Esophagus (tissue), 2 donors: ENCODE data around the gene TARS3. TPM values are rescaled to one million over a fixed set of nuclear protein-coding genes. Genes with fewer than 3 reads are reported as not detected.
A peak's percentile ranks its signal among the peaks of the same experiment; 100 is the strongest.
"Not testable (repeated sequence)": the region's sequence is repeated elsewhere in the genome, so short reads cannot be mapped to it uniquely, and the experiment has no call there.

Experiments
- H3K27ac ChIP-seq, 2 donors: one replicate each; pipeline ENCODE4 v1.5.1; 2013; ENCODE audit warnings: low read depth in 2 of 2, mild to moderate bottlenecking in 2 of 2, inconsistent platforms in 1 of 2, low read length in 1 of 2, moderate library complexity in 1 of 2
- H3K27me3 ChIP-seq, 2 donors: one replicate each; pipeline ENCODE4 v1.6.1; 2013; ENCODE audit warnings: low read length in 2 of 2, control low read depth in 1 of 2, mild to moderate bottlenecking in 1 of 2; ENCODE audit not compliant: insufficient read depth in 2 of 2, control insufficient read depth in 1 of 2
- H3K36me3 ChIP-seq, 2 donors: one replicate each; pipeline ENCODE4 v1.6.1; 2013; ENCODE audit warnings: low read length in 1 of 2; ENCODE audit not compliant: control insufficient read depth in 2 of 2, insufficient read depth in 2 of 2
- H3K4me1 ChIP-seq, 2 donors: one replicate each; pipeline ENCODE4 v1.6.1; 2013; ENCODE audit warnings: low read length in 1 of 2; ENCODE audit not compliant: control insufficient read depth in 2 of 2, insufficient read depth in 2 of 2
- H3K4me3 ChIP-seq, 2 donors: one replicate each; pipeline ENCODE4 v1.5.1; 2013; ENCODE audit warnings: low read length in 2 of 2, mild to moderate bottlenecking in 2 of 2, low read depth in 1 of 2, moderate library complexity in 1 of 2
- H3K9me3 ChIP-seq, 2 donors: one replicate each; pipeline ENCODE4 v1.6.1; 2013; ENCODE audit warnings: mild to moderate bottlenecking in 2 of 2, low read depth in 1 of 2, low read length in 1 of 2, moderate library complexity in 1 of 2; ENCODE audit not compliant: control insufficient read depth in 2 of 2, insufficient read depth in 1 of 2
- WGBS, 2 donors: extraction: QIAGEN DNeasy Blood & Tissue Kit; methylation state at CpG; one replicate each; pipeline ENCODE4 v1.1.7; 2013; 5-methylcytosine and 5-hydroxymethylcytosine counted together
- polyA plus RNA-seq, 2 donors: library from polyadenylated mRNA; stranded (reverse); fragments of 200-250 nt; gene quantifications; one replicate each; pipeline ENCODE4 v1.2.3, GENCODE V29; 2013
- donor health status: healthy with polysubstance abuse.
- donor health status: Bipolar disorder and iron deficiency.

TARS3 gene
- polyA plus RNA-seq, 2 donors, result 3.2 to 4.2 TPM

DNA sequence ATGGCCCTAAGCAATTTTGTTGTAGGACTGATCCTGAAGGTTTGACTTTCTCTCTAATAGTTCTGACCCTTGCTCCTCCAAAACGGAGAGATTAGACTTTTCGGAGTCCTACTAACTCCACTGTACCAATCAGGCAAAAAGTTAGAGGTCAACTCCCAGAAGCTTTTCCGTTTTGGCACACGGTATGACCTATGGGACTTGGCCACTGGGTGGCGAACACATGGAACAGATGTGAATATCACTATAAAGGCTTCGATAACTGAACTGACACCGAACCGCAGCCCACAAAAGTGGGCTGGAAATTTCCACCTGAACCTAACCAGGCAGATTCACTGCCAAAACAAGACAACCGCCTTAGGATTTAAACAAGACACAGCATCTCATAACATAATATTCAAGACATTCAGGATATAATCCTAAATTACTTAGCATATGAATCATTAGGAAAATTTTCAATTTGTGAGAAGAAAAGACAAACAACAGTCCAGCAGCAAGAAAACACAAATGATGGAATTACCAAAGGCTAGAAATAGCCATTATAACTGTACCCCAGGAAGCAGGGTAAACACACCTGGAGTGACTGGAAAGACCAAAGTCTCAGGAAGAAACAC, 59.9 kb downstream of the TARS3 start:
- H3K4me1 ChIP-seq, result no peaks in the 10 kb centered on the region
- H3K27ac ChIP-seq, result no peak overlapping the region
- no peaks in the 10 kb centered on the region for H3K9me3 ChIP-seq
- H3K27me3 ChIP-seq, result no peaks in the 10 kb centered on the region
- peaks cover 5 to 10% of the 10 kb centered on the region in 2 donors for H3K36me3 ChIP-seq
- 80 to 83% methylated on average over 9 of the region's 9 CpGs for WGBS, 2 donors
- no peak overlapping the region for H3K4me3 ChIP-seq

DNA sequence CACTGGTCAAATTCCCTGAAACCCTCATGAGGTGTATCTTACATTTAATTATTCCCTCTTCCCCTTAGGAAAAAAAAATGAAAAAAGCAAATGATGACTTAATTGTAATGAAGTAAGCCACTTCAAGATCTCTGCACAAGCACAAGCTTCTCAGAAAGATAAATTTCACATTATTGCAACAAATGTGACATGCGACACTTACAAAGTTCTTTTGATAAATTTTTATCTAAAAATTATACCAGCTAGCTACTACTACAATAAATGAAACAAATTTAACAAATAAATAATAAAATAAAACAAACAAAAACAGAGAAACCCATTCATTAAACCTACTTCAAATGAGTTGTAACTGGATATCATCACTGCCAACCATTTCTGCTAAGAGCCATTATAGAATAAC, 62.1 kb downstream of the TARS3 start:
- no peaks in the 10 kb centered on the region for H3K4me1 ChIP-seq
- no peaks in the 10 kb centered on the region for H3K9me3 ChIP-seq
- 100% methylated on average over 1 of the region's 1 CpG for WGBS, 2 donors
- no peaks in the 10 kb centered on the region for H3K27me3 ChIP-seq
- no peak overlapping the region for H3K27ac ChIP-seq
- H3K36me3 ChIP-seq, result peaks cover 5 to 10% of the 10 kb centered on the region in 2 donors
- H3K4me3 ChIP-seq, result no peak overlapping the region

DNA sequence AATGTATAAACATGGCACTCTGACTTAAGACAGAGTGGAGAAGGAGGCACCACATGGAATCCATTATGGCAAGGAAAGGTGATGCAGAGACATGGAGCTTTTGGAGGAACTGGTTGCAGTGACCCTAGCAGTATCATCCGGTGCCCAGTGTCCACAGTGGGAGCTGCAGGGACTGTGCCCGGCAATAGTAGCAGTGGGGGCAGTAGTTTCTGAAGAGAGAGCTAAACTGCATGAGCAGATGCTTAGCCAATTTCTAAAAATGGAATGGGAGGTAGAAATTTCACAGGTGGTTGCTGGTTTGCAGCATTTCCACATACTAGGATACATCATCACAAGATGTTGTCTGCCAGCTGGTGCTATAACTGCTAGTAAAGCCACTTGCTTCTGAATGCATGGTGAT, 64.3 kb downstream of the TARS3 start:
- 97 to 99% methylated on average over 2 of the region's 2 CpGs for WGBS, 2 donors
- peaks cover 5 to 13% of the 10 kb centered on the region in 2 donors for H3K36me3 ChIP-seq
- H3K27me3 ChIP-seq, result no peaks in the 10 kb centered on the region
- no peak overlapping the region for H3K4me3 ChIP-seq
- H3K4me1 ChIP-seq, result no peaks in the 10 kb centered on the region
- H3K9me3 ChIP-seq, result no peaks in the 10 kb centered on the region
- H3K27ac ChIP-seq, result no peak overlapping the region

GRCh38 chr15:101657968-101658784, 66.1 kb downstream of the TARS3 start:
- WGBS, 2 donors, result 66 to 83% methylated on average over 9 of the region's 9 CpGs
- H3K9me3 ChIP-seq, result no peaks in the 10 kb centered on the region
- H3K27ac ChIP-seq, result no peak overlapping the region
- peaks cover 5 to 13% of the 10 kb centered on the region in 2 donors for H3K36me3 ChIP-seq
- H3K4me1 ChIP-seq, result no peaks in the 10 kb centered on the region
- no peaks in the 10 kb centered on the region for H3K27me3 ChIP-seq
- H3K4me3 ChIP-seq, result no peak overlapping the region

GRCh38 chr15:101657171-101657570, 67.1 kb downstream of the TARS3 start:
- H3K36me3 ChIP-seq, result peaks cover 5 to 13% of the 10 kb centered on the region in 2 donors
- WGBS, 2 donors, result 95 to 97% methylated on average over 10 of the region's 10 CpGs

DNA sequence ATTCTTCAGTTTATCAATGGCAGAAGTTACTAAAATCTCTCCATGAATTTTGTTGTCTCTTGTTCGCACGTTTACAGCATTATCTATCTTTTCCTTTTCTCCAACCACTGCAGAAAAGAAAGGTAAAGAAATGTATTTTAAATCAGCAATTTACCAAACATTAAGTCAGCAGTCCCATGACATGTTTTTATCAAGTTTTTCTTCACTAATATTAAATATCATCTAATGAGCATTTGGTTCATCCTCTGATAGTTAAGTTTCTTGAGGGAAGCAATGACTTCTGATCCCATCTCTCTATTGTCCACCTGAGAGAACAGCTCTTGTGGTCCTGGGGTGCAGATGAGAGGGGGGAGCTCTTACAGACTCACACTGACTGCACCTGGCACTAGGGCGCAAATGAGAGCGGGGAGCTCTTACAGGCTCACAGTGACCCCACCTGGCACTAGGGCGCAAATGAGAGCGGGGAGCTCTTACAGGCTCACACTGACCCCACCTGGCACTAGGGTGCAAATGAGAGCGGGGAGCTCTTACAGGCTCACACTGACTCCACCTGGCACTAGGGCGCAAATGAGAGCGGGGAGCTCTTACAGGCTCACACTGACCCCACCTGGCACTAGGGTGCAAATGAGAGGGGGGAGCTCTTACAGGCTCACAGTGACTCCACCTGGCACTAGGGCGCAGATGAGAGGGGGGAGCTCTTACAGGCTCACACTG, 69.5 kb downstream of the TARS3 start:
- not testable (repeated sequence) for H3K27ac ChIP-seq, H3K4me1 ChIP-seq, H3K4me3 ChIP-seq, H3K9me3 ChIP-seq, H3K36me3 ChIP-seq, H3K27me3 ChIP-seq
- 91 to 95% methylated on average over 10 of the region's 10 CpGs for WGBS, 2 donors

More at GRCh38 chr15:101657171-101657570, 67.1 kb downstream of the TARS3 start:
- Histone ChIP-seq H3K4me3 (no peak overlapping the region), H3K27me3 (no peaks in the 10 kb centered on the region), H3K27ac (no peak overlapping the region), H3K9me3 (no peaks in the 10 kb centered on the region), H3K4me1 (no peaks in the 10 kb centered on the region)

DNA sequence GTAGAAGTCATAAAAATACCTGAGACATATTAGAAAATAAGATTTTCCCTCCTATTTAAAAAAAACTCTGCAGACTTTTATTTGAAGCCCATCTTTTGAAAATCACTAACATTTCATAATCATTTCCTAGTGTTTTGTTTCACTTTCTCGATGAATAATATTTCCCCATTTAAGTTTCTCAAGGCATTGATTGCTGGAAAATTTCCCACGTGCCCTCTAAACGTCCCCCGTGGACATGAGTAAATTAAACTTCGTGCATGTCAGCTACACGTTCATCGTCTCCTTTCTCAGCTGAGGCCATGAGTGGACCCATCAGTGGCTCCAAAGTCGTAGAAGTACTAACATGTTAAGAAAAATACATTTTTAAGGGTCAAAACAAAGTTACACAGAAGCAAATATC, 70.1 kb downstream of the TARS3 start:
- H3K27ac ChIP-seq, result no peak overlapping the region

DNA sequence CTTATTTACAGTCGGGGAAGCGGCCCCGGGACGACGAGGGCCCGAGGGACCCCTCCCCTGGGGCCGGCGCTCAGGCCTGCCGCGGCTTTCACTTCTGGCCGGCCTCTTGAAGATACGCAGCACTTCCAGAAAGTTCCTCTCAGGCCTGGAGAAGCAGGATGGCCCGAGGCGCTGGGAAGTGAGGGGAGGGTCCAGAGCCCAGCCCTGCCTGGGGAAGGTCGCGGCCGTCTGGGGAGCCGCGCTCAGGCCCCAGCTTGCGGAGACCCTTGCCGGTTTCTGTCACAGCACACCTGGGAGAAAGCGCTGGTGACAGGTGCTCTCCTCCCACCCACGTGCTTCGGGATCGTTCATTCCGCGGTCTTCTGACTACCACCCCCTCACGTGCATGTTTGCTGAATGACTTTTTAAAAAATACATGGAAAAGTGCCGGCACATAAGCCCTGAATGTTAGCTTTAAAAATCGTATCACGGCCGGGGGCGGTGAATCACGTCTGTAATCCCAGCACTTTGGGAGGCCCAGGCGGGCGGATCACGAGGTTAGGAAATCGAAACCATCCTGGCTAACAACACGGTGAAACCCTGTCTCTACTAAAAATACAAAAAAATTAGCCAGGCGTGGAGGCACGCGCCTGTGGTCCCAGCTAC, 71.4 kb downstream of the TARS3 start:
- WGBS, 2 donors, result 27 to 28% methylated on average over 42 of the region's 42 CpGs
- Histone ChIP-seq H3K27ac (peak overlapping the region; percentile 93 to 97), H3K36me3 (peaks cover 0 to 4% of the 10 kb centered on the region in 2 donors), H3K9me3 (no peaks in the 10 kb centered on the region), H3K4me1 (no peaks in the 10 kb centered on the region), H3K4me3 (peak overlapping the region; percentile 84 to 94), H3K27me3 (no peaks in the 10 kb centered on the region)

More for the DNA sequence above, 70.1 kb downstream of the TARS3 start:
- no peaks in the 10 kb centered on the region for H3K9me3 ChIP-seq
- H3K27me3 ChIP-seq, result no peaks in the 10 kb centered on the region
- WGBS, 2 donors, result 73 to 74% methylated on average over 8 of the region's 8 CpGs
- peaks cover 0 to 4% of the 10 kb centered on the region in 2 donors for H3K36me3 ChIP-seq
- no peaks in the 10 kb centered on the region for H3K4me1 ChIP-seq
- H3K4me3 ChIP-seq, result no peak overlapping the region

DNA sequence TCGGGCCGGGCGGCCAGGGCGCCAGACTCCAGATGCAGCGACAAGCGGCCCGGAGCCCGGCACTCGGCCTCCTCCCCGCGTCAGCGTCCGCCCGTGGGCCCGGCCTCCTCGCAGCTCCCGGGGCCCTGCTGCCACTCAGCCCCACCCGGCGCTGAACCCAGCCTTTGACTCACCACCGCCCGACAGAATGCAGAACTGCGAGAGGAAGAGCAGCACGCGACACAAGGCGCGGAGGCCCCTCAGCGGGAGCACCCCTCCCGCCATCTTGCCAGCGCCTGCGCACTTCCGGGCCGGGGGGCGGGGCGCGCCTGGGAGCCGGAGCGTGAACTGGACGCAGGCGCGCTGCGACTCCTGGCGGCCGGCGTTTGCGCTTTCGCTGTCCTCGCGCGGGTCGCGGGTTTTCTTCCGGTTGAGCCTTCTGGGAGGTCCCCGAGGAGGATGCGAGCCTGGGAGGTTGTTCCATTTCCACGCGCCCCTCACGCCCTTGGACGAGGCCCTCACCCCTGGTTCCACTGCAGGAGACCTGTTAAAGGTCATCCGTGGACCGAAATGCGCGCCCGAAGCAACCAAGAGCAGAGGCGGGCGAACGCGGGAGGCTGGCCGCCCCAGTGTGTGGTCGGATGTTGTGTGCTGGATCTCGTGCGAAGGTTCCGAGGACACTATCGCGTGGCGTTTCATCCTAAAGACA, 72.0 kb downstream of the TARS3 start, which contains the start of gene TM2D3:
Gene TM2D3 (minus strand): TSS at position 284 of the 688 bp plus-strand sequence. CDS start 20 bp downstream, at position 264.
- H3K36me3 ChIP-seq, result peaks cover 0 to 5% of the 10 kb centered on the region in 2 donors
- no peaks in the 10 kb centered on the region for H3K9me3 ChIP-seq
- peak within 1 kb of the TSS; percentile 84 to 94 for H3K4me3 ChIP-seq
- H3K4me1 ChIP-seq, result no peaks in the 10 kb centered on the region
- peak within 1 kb of the TSS; percentile 93 to 97 for H3K27ac ChIP-seq
- H3K27me3 ChIP-seq, result no peaks in the 10 kb centered on the region
- WGBS, 2 donors, result 0% methylated on average over 58 to 75 of the region's 75 CpGs
